Measurements from ENCODE around the gene UBA52. TPM values are rescaled to one million over a fixed set of nuclear protein-coding genes. Genes with fewer than 3 reads are reported as not detected.

Gene UBA52
- polyA plus RNA-seq, 1 of the 3 experiments (the other 2 are of a cell fraction), result 2,690 TPM

GRCh38 chr19:18541258-18541991, 30.2 kb upstream of the UBA52 start:
- Histone ChIP-seq H3K4me1 (ENCODE audit: control insufficient read depth in 1 of 2, insufficient read depth in 2 of 2, low read depth in 1 of 2, low read length in 1 of 2) (peaks cover 0 to 15% of the 10 kb centered on the region in 2 experiments; a peak in 2 of 4 replicates), H3K27me3 (ENCODE audit: insufficient read depth) (no peaks in the 10 kb centered on the region), H4K20me1 (ENCODE audit: insufficient read depth) (no peaks in the 10 kb centered on the region), H3K9ac (no peak overlapping the region), H2AFZ (ENCODE audit: low read depth) (no peak overlapping the region), H3K4me2 (peak overlapping the region; percentile 94; the same call in 1 of the 2 replicates), H3F3A (replicated peaks; ENCODE audit: insufficient read depth) (peaks cover 4% of the 10 kb centered on the region), H3K79me2 (ENCODE audit: insufficient read depth) (peaks cover 17% of the 10 kb centered on the region), H3K27ac (ENCODE audit: low read depth in 2 of 2, low read length in 1 of 2) (no peak overlapping the region), H3K9me2 (no peaks in the 10 kb centered on the region), H3K4me3 (ENCODE audit: low read depth in 2 of 2, low read length in 1 of 2) (no peak overlapping the region), H3K36me3 (replicated peaks in 1 of 2; ENCODE audit: control insufficient read depth in 1 of 2, insufficient read depth in 2 of 2, low read length in 1 of 2) (peaks cover 16 to 29% of the 10 kb centered on the region in 2 experiments), H3K9me3 (no peaks in the 10 kb centered on the region)
- CTCF ChIA-PET, result no interaction called here
- WGBS (ENCODE audit: low lambda C conversion rate), result 95% methylated on average over 16 of the region's 21 CpGs
- POLR2A ChIA-PET, result no interaction called here
- no peak for TF ChIP-seq FOXJ3 (CRISPR knock-in tag; IDR thresholded peaks at IDR 0.05)
- no peak for TF ChIP-seq NFIC (IDR thresholded peaks at IDR 0.05; ENCODE audit: borderline replicate concordance)
- TF ChIP-seq USF2 (IDR thresholded peaks at IDR 0.05; ENCODE audit: borderline replicate concordance, low read depth, low read length), result no peak
- TF ChIP-seq ELF1 (IDR thresholded peaks at IDR 0.05), result no peak
- no peak for TF ChIP-seq RCOR1 (IDR thresholded peaks at IDR 0.05; ENCODE audit: low read length)
- TF ChIP-seq GATA2 (CRISPR knock-in tag; IDR thresholded peaks at IDR 0.05), result no peak
- no peak for TF ChIP-seq JUND (IDR thresholded peaks at IDR 0.05)
- no peak for TF ChIP-seq EP300 (IDR thresholded peaks at IDR 0.05; ENCODE audit: borderline replicate concordance in 1 of 2, low read depth in 1 of 2, low read length in 1 of 2)
- no peak for TF ChIP-seq SIN3A (IDR thresholded peaks at IDR 0.05; ENCODE audit: borderline replicate concordance, low read depth, low read length)
- TF ChIP-seq MEF2A (IDR thresholded peaks at IDR 0.05; ENCODE audit: borderline replicate concordance, low read depth), result no peak
- no peak for TF ChIP-seq TAF1 (IDR thresholded peaks at IDR 0.05; ENCODE audit: borderline replicate concordance, low read depth, low read length)
- TF ChIP-seq PBX3 (IDR thresholded peaks at IDR 0.05), result no peak
- no peak for TF ChIP-seq GABPA (IDR thresholded peaks at IDR 0.05; ENCODE audit: low read depth)
- TF ChIP-seq POLR2AphosphoS5 (IDR thresholded peaks at IDR 0.05; ENCODE audit: low read depth, low read length), result no peak
- no peak for TF ChIP-seq FOXM1 (IDR thresholded peaks at IDR 0.05; ENCODE audit: low read depth)
- DNase-seq, result no peak
